ENCODE results near the gene THEM4.
"Not testable (repeated sequence)": the region's sequence is repeated elsewhere in the genome, so short reads cannot be mapped to it uniquely, and the experiment has no call there.

Gene THEM4

GRCh38 chr1:151891512-151891911, 17.8 kb downstream of the THEM4 start:
- DNase-seq (ENCODE audit: insufficient read length, low spot score) (no peak), FAIRE-seq (no peak)
- no peak for TF ChIP-seq CTCF (IDR thresholded peaks at IDR 0.05; ENCODE audit: insufficient read depth, missing control alignments)

- DNase-seq (ENCODE audit: insufficient read length, low spot score): no peak
- FAIRE-seq: no peak
- peak; percentile 46 for TF ChIP-seq CTCF (IDR thresholded peaks at IDR 0.05; ENCODE audit: insufficient read depth, missing control alignments)
These were observed 20.2 kb downstream of the THEM4 start for GRCh38 chr1:151888972-151889570.

GRCh38 chr1:151887028-151887427, 22.3 kb downstream of the THEM4 start:
- TF ChIP-seq CTCF (IDR thresholded peaks at IDR 0.05; ENCODE audit: insufficient read depth, missing control alignments): no peak
- FAIRE-seq: no peak
- DNase-seq (ENCODE audit: insufficient read length, low spot score): no peak

- TF ChIP-seq CTCF (IDR thresholded peaks at IDR 0.05; ENCODE audit: insufficient read depth, missing control alignments): no peak
- FAIRE-seq (no peak), DNase-seq (ENCODE audit: insufficient read length, low spot score) (no peak)
These were observed 23.8 kb downstream of the THEM4 start for GRCh38 chr1:151885479-151885878.

GRCh38 chr1:151884879-151885278, 24.4 kb downstream of the THEM4 start:
- not testable (repeated sequence) for FAIRE-seq; DNase-seq (ENCODE audit: insufficient read length, low spot score)

- not testable (repeated sequence) for DNase-seq (ENCODE audit: insufficient read length, low spot score); FAIRE-seq
These were observed 24.9 kb downstream of the THEM4 start for GRCh38 chr1:151884445-151884844.

GRCh38 chr1:151883898-151884297, 25.4 kb downstream of the THEM4 start:
- DNase-seq (ENCODE audit: insufficient read length, low spot score): not testable (repeated sequence)

GRCh38 chr1:151882918-151883317, 26.4 kb downstream of the THEM4 start:
- FAIRE-seq; DNase-seq (ENCODE audit: insufficient read length, low spot score): not testable (repeated sequence)

More at GRCh38 chr1:151883898-151884297, 25.4 kb downstream of the THEM4 start:
- not testable (repeated sequence) for FAIRE-seq

GRCh38 chr1:151882466-151882865, 26.8 kb downstream of the THEM4 start:
- no peak for FAIRE-seq
- DNase-seq (ENCODE audit: insufficient read length, low spot score): no peak
- TF ChIP-seq CTCF (IDR thresholded peaks at IDR 0.05; ENCODE audit: insufficient read depth, missing control alignments): no peak

All from D721Med (cell line).